ENCODE measurements around the gene IFNK.
"Not testable (repeated sequence)": the region's sequence is repeated elsewhere in the genome, so short reads cannot be mapped to it uniquely, and the experiment has no call there.

Gene IFNK

GRCh38 chr9:27524236-27524635 is at the start of gene IFNK:
Gene IFNK (plus strand): TSS chr9:27524290. CDS start chr9:27524337, 47 bp downstream.
- no peak for DNase-seq

- DNase-seq: no peak
Observed at GRCh38 chr9:27474305-27474704, 49.8 kb upstream of the IFNK start.

GRCh38 chr9:27475057-27475595 is 49.0 kb upstream of the IFNK start:
- no peak for DNase-seq

GRCh38 chr9:27476870-27477515 is 47.1 kb upstream of the IFNK start:
- no peak for DNase-seq

GRCh38 chr9:27478322-27478721 is 45.8 kb upstream of the IFNK start:
- no peak for DNase-seq

- DNase-seq: no peak
Observed at GRCh38 chr9:27482709-27483108, 41.4 kb upstream of the IFNK start.

- no peak for DNase-seq
Observed at GRCh38 chr9:27483576-27483975, 40.5 kb upstream of the IFNK start.

GRCh38 chr9:27485158-27485557 is 38.9 kb upstream of the IFNK start:
- DNase-seq: no peak

GRCh38 chr9:27487128-27487640 is 36.9 kb upstream of the IFNK start:
- DNase-seq: no peak

- no peak for DNase-seq
Observed at GRCh38 chr9:27487927-27488326, 36.2 kb upstream of the IFNK start.

GRCh38 chr9:27489087-27489876 is 34.8 kb upstream of the IFNK start:
- DNase-seq: no peak

- no peak for DNase-seq
Observed at GRCh38 chr9:27491154-27491553, 32.9 kb upstream of the IFNK start.

- no peak for DNase-seq
Observed at GRCh38 chr9:27495480-27496134, 28.5 kb upstream of the IFNK start.

- no peak for DNase-seq
Observed at GRCh38 chr9:27496135-27496504, 28.0 kb upstream of the IFNK start.

- DNase-seq: no peak
Observed at GRCh38 chr9:27497883-27498417, 26.1 kb upstream of the IFNK start.

- DNase-seq: no peak
Observed at GRCh38 chr9:27499451-27499850, 24.6 kb upstream of the IFNK start.

GRCh38 chr9:27500902-27501301 is 23.2 kb upstream of the IFNK start:
- DNase-seq: not testable (repeated sequence)

GRCh38 chr9:27503623-27504022 is 20.5 kb upstream of the IFNK start:
- DNase-seq: no peak

- no peak for DNase-seq
Observed at GRCh38 chr9:27504259-27504658, 19.8 kb upstream of the IFNK start.

GRCh38 chr9:27505744-27506161 is 18.3 kb upstream of the IFNK start:
- DNase-seq: no peak

GRCh38 chr9:27506981-27507380 is 17.1 kb upstream of the IFNK start:
- DNase-seq: no peak

- DNase-seq: no peak
Observed at GRCh38 chr9:27510780-27511179, 13.3 kb upstream of the IFNK start.

- DNase-seq: no peak
Observed at GRCh38 chr9:27511771-27512170, 12.3 kb upstream of the IFNK start.

Data from COR-L47 (cell line).